Stimulated activated CD8-positive, alpha-beta memory T cell treated with anti-CD3 and anti-CD28 coated beads, Interleukin-4, amount 100 ng/mL, for 1 hour (primary cell): Measurements from ENCODE around the gene ARHGAP21.

Source experiments
- DNase-seq, 2 donors: peaks; one replicate each; pipeline ENCODE4 v3.0.0-alpha.2; 2020; ENCODE audit warnings: low read depth in 2 of 2, low spot score in 1 of 2

ARHGAP21 gene

GRCh38 chr10:24722676-24723385 lies 856 bp downstream of the ARHGAP21 start:
- DNase-seq = no peak

DNA sequence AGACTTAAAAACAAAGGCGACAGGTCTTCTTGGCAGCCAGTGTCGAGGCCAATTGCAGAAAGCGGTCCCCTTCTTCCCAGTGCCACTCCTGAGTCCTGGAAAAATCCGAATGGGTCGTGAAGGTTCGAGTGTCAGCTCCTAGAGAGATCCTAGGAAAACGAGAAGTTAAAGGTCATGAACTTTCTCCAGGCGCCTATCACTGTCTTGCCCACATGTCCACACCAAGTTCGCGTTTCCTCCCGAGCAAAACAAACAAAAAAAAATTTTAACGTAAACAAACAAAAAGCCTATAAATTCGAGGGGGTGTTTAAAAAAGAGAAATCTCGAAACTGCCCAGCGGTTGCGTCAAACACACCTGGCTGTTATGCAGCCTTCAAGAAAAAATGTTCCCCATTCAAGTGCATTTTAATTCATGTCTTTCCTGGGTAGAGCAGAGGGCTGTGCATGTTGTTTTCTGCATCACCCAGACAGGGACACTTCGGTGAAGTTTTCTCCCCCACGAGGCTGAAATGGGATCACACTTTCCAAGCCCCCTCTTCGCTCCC lies 1.5 kb downstream of the ARHGAP21 start:
- no peak for DNase-seq

DNA sequence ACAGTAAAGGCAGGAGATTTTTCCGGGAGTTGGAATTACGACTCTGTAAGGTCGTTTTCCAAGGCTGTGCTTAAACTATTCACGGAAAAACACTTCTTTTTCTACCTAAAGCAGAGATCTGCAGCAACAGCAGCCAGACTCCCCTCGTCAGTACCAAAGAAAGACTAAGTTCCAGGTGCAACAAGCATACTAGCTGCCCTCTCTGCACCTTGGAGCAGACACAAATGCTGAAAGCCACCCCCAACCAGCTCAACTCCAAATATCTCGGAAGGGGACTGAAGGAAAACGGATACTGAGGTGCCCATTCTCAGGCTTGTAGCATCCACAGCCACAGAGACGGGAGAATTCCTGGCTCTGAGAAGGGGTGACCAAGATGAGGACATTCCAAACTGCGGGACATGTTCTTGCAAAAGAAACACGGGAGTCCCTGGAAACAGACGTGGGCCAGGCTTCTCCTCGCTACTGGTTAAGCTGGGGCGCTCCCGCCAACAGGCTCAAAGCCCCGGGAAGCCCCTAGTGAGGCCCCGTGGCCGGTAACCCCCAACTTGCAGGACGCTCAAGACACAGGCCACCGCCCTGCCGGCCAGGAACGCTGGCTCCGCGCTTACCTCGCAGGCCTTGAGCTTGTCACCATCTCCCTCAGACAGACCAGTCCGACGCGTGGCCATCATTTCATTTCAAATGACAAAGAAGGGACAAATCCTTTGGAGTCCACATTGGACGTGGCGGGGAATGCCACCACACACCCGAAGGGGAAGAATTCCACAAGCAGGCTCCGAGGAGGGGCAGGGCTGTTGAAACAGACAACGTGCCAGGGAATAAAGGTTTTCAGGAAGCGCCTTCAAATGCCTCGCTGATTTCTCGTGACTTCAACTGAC lies 2.2 kb downstream of the ARHGAP21 start:
- DNase-seq = no peak

DNA sequence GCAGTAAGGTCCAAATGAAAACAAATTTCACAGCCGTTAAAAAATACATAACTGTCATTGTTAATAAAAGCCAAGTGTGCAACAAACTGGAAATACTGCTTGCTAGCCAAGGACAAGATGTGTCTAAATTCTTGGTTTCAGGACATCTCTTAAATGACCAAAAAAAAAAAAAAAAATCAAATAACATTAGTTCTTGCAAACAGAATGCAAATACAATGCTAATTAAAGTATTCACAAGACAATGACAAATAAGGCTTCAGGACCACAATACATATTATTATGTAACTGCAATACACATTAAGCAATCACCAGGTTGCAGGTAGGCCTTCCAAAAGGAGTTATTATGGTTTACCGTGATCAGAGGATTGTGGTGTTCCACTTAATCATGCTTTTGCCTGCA lies 3.6 kb downstream of the ARHGAP21 start:
- no peak for DNase-seq

DNA sequence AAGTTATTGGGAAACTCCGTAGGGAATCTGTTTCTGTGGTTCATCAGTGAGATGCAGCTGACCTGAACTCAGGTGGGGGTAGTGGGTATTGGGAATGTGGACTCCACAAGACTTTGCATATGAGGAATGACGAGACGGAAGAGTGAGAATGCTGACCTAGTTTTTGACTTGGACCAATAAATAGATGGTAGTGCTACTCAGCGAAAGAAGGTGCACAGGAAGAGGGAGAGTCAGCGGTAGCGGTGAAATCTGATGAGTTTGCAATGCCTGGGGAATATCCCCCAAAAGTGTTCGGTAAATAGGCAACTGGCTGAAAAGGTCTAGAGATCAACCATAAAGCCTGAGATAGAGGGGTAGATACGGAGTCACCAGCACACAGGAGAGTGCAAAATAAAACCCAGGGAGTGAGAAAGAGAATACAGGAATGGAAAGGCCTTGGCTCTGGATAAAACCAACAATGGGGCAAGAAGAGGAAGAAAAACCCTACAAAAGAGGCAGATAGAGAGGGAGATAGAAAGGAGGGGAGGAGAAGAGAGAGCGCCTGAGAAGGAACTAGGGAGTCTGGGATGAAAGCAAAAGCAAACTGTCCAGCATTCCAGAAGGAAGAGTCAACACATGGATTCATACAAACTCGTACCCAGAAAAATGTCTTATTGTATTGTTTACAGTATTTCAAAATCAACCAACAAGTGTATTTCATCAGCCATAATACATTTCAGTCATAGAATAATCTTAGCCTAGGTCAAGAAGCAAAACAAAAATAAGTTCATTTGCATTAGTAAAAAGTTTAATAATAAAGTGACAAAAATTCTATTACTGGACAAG lies 5.4 kb downstream of the ARHGAP21 start:
- DNase-seq = no peak

GRCh38 chr10:24716295-24716694 lies 7.4 kb downstream of the ARHGAP21 start:
- no peak for DNase-seq

- no peak for DNase-seq
Observed at GRCh38 chr10:24715246-24715769, 8.4 kb downstream of the ARHGAP21 start.

DNA sequence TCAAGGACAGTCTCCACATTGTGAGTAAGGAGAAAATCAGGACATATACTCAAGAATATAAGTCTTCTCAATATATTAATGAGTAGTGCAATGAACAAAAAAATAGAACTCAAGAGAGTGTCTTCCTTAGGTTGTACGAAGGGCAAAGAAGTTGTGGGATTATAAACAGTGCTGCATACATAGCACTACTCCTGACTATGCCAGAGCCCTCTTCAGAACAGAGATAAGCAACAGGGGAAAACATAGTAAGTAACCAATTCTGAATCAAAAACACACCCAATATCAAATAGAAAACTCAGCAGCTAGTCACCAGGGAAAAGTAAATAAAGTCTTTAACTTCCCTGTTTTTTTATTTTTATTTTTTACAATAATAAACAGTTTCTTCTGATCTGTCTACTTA lies 10.6 kb downstream of the ARHGAP21 start:
- DNase-seq = no peak

DNA sequence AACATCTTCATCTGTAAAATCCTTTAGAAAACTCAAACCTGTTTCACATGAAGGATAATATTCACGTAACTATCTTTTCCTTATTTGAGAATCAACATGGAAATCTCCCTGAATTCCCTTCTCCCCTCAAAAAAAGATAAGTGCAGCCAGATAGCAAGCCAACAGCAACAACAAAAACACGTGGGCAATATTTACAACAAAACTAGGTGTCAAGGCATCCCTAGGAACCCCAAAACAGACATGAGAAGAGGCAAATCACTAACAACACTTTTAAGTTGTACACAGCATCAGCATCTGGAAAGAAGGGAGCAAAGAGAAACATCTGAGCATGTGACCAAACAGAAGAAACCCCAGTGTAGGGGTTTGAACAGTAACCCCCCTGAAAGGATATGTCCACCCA lies 12.2 kb downstream of the ARHGAP21 start:
- DNase-seq = no peak

- DNase-seq = no peak
Observed at GRCh38 chr10:24708081-24708480, 15.6 kb downstream of the ARHGAP21 start.

GRCh38 chr10:24707445-24707844 lies 16.2 kb downstream of the ARHGAP21 start:
- DNase-seq = no peak

- no peak for DNase-seq
Observed at GRCh38 chr10:24706479-24707118, 17.1 kb downstream of the ARHGAP21 start.

DNA sequence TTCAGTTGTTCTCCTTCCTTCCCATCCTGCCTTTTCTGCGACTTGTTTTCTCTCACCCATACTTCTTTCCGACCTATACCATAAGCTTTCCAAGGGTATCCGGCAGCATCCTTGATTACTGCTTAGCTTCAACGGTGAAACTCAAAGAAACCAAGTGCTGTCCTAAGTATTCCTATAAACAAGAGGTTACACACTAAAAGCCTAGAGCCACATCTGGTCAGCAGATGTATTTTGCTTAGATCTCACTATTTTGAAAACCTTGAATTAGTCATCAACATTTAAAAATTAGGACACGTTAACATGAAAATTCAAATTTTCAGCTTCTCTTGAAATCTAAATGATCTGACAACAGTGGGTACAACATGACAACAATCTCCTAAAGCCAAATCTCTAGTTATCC lies 20.0 kb downstream of the ARHGAP21 start:
- no peak for DNase-seq

DNA sequence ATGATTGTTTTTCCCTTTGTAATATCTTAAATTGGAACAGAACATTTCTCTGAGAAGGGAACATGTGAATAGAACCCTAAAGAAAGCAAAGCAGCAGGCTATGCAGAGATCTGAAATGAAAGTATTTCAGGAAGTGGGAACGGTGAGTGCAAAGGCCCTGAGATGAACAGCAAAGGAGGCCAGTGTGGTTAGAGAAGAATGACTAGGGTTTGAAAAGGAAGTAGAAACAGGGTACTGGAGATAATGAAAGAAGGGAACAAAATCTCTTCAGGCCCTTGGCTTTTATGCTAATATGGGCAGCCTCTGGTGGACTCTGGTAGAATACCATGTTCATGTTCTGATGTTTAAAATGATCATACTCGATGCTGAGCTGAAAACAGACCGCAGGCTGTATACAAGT lies 22.2 kb downstream of the ARHGAP21 start:
- DNase-seq = no peak

GRCh38 chr10:24700948-24701347 lies 22.7 kb downstream of the ARHGAP21 start:
- no peak for DNase-seq

DNA sequence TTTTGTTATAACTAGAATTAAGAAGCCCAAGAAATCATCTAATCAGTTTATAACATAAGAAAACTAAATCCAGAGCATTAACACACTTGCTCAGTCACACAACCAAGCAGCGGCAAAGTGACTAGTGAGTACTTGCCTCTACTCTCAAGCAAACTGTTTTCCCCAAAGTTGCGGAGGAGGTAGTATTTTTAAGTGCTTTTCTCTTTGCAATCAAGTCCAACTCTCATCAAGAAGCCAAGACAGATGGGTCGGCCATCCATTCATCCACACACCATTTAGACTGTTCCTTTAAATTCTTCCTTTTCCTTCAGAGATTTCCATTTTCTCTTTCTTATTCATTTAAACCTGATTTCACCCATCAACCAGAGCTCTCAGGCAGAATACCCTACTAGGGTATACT lies 25.4 kb downstream of the ARHGAP21 start:
- no peak for DNase-seq

DNA sequence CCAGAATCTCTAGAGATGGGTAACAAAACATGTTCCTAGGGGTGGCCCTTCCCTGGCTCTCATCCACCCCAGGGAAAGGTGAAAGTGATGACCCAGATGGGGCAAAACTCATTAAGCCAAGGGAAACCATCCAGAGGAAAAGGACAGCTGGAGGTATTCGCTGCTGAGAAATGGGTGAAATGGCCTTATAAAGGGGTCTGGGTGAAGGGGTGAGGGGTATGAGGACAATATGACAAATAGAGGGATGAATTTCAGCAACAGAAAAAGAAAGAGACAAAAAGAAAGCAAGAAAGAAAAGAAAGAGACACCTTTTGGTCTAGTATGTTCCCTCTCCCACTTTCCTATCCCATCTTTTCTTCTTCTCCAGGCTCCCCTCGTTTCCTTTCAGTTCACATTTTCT lies 26.6 kb downstream of the ARHGAP21 start:
- no peak for DNase-seq

GRCh38 chr10:24695452-24695851 lies 28.2 kb downstream of the ARHGAP21 start:
- no peak for DNase-seq

DNA sequence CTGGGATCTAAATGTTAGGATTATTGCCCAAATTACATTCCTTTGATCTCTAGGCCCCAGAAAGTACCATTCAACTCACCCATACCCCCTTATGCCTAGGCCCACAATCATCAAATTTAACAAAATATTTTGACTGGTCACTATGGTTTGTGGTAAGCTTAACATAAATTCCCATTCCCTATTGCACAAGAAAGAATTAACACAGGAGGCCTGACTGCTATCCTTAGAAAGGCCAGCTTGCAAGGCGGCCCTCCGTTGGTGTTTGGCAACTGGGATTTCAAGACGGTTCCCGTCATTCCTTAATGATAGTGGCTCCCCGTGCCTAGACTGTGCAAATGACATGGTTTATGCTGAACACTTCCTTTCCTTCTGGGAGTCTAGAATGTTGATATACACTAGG lies 29.6 kb downstream of the ARHGAP21 start:
- DNase-seq = no peak

DNA sequence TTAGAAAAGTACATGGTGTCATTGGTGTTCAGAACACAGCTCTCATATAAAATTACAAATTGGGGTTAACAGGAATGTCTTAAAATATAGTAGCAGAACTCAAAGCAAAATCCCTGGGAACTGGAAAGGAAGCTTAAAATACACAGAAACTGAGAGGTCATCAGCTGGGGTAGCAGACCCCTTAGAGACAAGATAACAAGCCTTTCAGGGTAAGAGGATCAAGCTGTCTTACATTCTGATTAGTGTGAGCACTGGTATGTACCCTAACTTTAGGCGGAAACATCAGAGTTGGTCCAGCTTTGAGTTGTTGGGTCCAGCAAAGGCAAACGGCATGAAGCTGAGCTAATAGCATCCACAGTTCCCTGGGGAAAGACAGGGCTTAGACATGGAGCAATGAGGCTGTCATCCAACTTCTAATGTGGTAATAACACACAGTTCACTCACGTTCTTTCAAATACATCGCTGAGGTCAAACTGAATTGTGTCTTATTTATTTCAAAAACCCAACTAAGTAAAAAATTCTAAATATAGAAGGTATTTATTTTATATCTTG lies 32.6 kb downstream of the ARHGAP21 start:
- no peak for DNase-seq
